OCI-LY1 (cell line): ENCODE measurements around the gene KCNIP4.

Source experiments
- CTCF ChIP-seq: fragments of 200-600 bp; sonication (generic), shearing (Covaris generic); IDR thresholded peaks from 2 replicates; pipeline ENCODE4 v1.5.1; 2017; ENCODE audit warnings: mild to moderate bottlenecking, antibody characterized with exemption, low read length, moderate library complexity, mixed read lengths
- EZH2 ChIP-seq: fragments of 200-600 bp; sonication (generic), shearing (Covaris generic); IDR thresholded peaks from 2 replicates; pipeline ENCODE4 v1.8.0; 2017; ENCODE audit warnings: borderline replicate concordance, mixed run types, mild to moderate bottlenecking, antibody characterized with exemption, low read length, moderate library complexity, mixed read lengths

- TF ChIP-seq CTCF (no peak), EZH2 (no peak)
Measured at GRCh38 chr4:20944961-20945360, 1003.6 kb downstream of the KCNIP4 start.
